Activated T-helper 9 cell treated with anti-CD3 and anti-CD28 coated beads, Interleukin-2, amount 50 U/mL, for 16 hours (primary cell): Measurements from ENCODE around the gene PDXK.

Experiments
- DNase-seq: peaks from one replicate; pipeline ENCODE4 v3.0.0-alpha.2; 2020; ENCODE audit warnings: low read depth

The PDXK gene

DNA sequence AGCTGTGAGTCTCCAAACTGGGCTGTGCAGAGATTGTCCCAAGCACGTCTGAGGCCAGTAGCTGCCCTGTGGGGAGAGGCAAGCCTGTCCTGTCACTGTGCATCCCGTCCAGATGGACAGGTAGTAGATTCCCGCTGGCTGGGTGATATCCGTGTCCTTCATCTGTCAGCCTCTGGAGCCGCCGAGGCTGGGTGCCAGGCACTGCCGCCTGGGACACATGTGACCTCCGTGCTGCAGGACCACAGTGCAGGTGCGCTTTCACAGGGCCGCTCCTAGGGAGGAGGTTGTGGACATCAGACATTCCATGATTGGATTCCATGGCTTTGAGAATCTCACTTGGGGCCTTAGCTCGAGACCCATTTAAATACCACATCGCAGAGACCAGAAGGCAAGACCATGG, 4.7 kb downstream of the PDXK start:
- DNase-seq: no peak

- no peak for DNase-seq
These were observed 8.0 kb downstream of the PDXK start for GRCh38 chr21:43726686-43727518.

GRCh38 chr21:43727519-43728153, 8.7 kb downstream of the PDXK start:
- no peak for DNase-seq

DNA sequence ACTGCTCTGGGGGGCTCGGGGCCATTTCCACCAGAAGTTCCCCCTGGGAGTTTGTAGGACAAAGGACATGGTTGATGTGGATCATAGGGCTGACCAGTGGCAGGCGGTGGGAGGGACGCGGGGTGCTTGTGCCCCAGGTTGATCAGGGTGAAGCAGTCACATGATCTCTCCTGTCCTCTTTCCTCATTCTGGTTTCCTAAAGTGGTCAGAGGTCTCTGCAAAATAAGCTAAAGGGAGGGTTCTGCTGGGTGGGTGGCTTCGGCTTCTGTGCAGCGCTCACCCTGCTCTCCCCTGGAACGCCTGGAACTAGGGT, 9.2 kb downstream of the PDXK start:
- no peak for DNase-seq

DNA sequence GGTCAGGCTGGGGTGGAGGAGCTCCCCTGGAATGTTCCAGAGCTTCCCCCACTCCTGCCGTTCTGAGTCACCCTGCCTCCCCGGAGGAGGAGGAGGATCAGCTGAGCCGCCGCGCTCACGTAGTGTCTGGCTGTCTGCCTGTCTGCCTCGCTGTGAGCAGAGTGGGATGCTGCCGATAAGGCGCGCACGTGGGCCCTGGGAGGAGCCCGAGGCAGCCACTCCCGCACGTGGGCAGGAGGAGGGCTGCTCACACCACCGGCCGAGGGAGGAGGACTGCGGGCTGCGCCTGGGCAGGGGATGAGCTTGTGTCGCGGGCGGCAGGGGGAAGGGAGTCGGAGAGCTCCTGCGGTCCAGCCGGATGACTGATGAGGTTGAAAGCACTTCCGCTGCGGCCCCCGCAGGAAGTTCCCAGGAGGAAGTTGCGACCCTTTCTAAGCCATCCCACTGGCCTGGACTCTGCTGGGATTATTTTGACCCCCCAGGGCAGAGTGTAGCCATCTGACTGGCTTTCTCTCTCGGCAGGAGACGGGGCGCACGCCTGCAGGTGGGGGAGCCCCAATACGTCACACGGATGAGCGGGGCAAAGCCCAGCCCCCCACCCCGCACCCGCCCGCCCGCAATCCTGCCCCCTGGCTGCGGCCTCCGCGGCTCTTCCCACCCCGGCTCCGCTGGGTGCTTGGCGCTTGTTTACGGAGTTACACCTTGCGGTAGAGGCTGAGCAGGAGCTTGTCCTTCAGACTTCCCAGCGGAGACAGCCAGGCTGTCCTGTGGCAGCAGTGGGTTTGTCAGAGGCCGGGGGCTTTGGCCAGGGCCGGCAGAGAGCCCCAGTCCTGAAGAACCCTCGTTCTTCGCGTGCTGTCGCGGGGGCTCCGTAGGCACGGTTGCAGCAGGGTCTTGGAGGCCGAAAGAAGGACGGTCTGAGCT, 9.8 kb downstream of the PDXK start:
- DNase-seq: peak; percentile 71

- DNase-seq: no peak
These were observed 12.5 kb downstream of the PDXK start for GRCh38 chr21:43731476-43731875.

GRCh38 chr21:43731891-43732711, 13.2 kb downstream of the PDXK start:
- DNase-seq: no peak

DNA sequence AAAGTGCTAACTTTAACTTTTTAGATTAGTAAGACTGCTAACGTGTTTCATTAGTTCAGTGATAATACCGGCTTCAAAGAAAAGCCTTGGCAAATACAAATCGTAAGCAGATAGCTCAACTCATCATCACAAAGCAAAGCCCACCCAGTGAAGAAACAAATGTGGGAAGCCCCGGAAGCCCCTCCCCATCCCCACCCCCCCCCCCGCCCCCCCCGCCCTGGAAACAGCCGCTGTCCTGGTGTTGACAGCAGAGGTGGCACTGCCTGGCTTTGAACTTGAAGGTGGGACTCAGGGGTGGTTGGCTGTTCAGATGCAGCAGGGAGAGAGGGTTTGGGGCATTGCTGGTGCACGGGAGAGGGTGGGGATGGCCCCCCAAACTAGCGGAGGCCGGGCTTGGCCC, 14.1 kb downstream of the PDXK start:
- no peak for DNase-seq

GRCh38 chr21:43733529-43734071, 14.7 kb downstream of the PDXK start:
- peak; percentile 40 for DNase-seq

GRCh38 chr21:43734131-43734927, 15.4 kb downstream of the PDXK start:
- no peak for DNase-seq

GRCh38 chr21:43734928-43735229, 15.9 kb downstream of the PDXK start:
- DNase-seq: no peak

GRCh38 chr21:43735236-43736091, 16.5 kb downstream of the PDXK start:
- no peak for DNase-seq

DNA sequence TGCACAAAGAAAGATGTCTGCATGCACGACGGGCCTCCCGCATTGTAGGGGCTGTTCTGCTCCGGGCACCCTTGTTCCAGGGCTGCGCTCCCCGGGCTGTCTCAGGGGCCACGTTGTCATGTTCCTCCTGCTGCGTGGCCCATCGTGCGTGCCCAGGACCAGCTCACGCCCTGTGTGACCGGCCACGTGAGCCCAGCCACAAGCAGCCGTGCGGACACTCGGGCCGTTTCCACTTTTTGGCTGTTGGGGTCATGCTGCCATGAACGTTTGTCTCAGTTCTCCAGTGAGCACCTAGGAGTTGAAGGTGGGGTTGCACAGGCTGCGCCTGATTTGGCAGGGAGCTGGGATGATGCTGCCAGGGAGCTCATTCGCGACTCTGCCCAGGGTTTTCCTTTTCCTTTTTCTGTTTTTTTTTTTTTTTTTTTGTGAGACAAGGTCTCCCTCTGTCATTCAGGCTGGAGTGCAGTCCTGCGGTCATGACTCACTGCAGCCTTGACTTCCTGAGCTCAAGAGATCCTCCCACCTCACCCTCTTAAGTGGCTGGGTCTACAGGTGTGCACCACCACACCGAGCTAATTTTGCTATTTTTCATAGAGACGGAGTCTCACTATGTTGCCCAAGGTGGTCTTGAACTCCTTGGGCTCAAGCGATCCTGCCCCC, 17.4 kb downstream of the PDXK start:
- no peak for DNase-seq

GRCh38 chr21:43737158-43737950, 18.4 kb downstream of the PDXK start:
- DNase-seq: no peak

DNA sequence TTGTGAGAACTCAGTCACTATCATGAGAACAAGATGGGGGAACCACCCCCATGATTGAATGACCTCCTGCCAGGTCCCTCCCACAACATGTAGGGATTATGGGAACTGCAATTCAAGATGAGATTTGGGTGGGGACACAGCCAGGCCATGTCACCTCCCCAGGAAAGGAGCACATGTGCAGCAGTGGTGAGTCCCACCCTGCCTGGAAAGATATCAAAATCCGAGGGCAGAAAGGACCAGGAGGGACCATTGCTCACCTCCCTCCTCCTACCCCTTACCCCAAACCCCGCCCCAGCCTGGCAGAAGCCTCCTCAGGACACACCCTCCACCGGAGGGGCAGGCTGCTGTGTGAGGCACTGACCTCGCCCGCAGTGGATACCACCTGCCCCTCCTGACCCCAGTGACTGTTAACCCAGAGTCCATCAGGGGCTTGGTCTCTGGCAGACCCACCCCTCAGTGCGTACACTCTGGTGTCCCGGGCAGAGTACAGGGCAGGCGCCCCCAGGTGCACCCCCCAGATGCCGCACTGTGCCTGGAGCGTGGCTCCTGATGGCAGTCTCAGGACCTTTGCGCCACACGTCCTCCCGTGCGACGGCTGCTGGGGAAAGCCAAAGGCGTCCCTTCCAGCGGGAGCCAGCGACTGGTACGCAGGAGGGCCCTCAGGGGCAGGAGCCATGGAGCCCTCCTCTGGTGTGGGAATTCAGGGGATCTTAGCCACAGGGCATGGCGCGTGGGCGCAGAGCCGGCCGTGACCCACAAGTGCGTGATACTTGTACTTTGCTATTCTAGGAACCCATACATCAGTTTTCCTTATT, 20.9 kb downstream of the PDXK start:
- no peak for DNase-seq

DNA sequence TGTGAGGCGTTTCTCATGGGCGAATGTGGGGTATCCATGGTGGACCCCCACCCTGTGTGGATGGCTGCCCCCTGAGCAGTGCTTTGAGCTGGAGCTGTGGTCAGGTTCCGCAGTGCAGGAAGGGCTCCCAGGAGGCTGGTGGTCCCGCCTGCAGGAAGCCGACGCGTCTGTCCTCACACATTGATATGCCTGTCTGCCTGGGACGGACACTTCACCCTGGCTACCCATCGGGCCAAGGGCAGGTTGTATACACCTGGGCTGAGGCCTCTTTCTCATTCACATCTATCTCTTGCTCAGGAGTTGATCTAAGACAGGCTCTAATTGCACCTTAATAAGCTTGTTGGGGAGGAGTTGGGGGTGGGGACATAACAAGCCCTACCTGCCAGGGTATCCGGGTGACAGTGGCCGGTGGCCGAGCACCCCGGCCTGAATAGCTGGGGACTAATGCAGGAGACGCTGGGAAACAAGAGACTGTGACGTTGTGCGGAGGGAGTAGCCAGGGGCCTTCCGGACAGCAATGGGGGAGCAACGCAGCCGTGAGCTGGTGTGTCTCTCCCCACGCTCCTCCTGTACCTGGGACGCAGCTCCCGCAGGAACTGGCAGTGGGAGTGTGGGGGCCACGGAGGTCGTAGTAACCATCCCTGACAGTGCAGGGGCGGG, 21.7 kb downstream of the PDXK start:
- DNase-seq: no peak

DNA sequence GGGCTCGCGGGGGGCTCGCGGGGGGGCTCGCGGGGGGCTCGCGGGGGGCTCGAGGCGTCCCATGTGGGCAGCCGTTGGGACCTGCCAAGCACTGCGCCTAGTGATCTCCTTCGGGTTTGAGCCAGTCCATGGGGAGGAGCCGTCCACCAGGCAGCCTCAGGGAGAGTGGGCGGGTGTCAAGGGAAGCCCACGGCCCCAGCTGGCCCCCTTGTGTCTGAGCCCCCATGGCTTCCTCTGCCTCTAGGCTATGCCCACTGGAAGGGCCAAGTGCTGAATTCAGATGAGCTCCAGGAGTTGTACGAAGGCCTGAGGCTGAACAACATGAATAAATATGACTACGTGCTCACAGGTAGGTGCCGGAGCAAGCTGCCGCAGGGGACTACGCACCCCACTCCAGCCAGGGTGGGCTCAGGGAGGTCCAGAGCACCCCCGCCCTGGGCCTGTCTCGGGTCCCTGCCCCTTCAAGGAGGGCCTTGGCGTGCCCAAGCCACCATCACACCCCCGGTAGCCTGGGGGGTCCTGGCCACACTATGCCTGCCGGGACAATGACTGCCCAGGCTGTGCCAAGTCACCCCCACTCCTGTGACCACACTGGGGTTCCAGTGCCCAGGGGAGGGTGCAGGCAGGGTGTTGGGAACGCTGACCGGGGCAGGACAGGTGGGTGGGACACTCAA, 22.6 kb downstream of the PDXK start:
- DNase-seq: no peak
